ENCODE data around the gene GPM6B. TPM values are rescaled to one million over a fixed set of nuclear protein-coding genes. Genes with fewer than 3 reads are reported as not detected.

The GPM6B gene
- total and polyA plus RNA-seq, 2 experiments from 2014 or later, result 82.6 to 95.4 TPM

DNA sequence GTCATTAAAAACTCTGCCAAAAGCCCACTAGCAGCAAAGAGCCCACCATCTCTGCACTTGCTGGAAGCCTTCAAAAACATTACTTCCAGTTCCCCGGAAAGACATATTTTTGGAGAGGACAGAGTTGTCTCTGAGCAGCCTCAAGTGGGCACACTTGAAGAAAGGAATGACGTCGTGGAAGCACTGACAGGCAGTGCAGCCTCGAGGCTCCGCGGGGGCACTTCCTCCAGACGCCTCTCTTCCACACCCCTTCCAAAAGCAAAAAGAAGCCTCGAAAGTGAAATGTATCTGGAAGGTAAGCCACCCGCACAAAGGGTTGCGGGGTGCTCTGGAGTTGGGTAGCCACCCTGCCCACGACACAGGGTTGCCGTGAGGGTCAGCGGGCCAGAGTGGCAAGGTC, 56.5 kb downstream of the GPM6B start (continued):
- TF ChIP-seq, protein P1, sequence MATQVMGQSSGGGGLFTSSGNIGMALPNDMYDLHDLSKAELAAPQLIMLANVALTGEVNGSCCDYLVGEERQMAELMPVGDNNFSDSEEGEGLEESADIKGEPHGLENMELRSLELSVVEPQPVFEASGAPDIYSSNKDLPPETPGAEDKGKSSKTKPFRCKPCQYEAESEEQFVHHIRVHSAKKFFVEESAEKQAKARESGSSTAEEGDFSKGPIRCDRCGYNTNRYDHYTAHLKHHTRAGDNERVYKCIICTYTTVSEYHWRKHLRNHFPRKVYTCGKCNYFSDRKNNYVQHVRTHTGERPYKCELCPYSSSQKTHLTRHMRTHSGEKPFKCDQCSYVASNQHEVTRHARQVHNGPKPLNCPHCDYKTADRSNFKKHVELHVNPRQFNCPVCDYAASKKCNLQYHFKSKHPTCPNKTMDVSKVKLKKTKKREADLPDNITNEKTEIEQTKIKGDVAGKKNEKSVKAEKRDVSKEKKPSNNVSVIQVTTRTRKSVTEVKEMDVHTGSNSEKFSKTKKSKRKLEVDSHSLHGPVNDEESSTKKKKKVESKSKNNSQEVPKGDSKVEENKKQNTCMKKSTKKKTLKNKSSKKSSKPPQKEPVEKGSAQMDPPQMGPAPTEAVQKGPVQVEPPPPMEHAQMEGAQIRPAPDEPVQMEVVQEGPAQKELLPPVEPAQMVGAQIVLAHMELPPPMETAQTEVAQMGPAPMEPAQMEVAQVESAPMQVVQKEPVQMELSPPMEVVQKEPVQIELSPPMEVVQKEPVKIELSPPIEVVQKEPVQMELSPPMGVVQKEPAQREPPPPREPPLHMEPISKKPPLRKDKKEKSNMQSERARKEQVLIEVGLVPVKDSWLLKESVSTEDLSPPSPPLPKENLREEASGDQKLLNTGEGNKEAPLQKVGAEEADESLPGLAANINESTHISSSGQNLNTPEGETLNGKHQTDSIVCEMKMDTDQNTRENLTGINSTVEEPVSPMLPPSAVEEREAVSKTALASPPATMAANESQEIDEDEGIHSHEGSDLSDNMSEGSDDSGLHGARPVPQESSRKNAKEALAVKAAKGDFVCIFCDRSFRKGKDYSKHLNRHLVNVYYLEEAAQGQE (IDR thresholded peaks at IDR 0.05; ENCODE audit: unreplicated experiment), result no peak
- no peak for TF ChIP-seq ZNF114 (CRISPR knock-in tag; IDR thresholded peaks at IDR 0.05)
- no peak for TF ChIP-seq POLR2AphosphoS5 (IDR thresholded peaks at IDR 0.05; ENCODE audit: low read depth)
- no peak for TF ChIP-seq EZH2 (IDR thresholded peaks at IDR 0.05; ENCODE audit: low read depth, unreplicated experiment)
- TF ChIP-seq, protein P2, sequence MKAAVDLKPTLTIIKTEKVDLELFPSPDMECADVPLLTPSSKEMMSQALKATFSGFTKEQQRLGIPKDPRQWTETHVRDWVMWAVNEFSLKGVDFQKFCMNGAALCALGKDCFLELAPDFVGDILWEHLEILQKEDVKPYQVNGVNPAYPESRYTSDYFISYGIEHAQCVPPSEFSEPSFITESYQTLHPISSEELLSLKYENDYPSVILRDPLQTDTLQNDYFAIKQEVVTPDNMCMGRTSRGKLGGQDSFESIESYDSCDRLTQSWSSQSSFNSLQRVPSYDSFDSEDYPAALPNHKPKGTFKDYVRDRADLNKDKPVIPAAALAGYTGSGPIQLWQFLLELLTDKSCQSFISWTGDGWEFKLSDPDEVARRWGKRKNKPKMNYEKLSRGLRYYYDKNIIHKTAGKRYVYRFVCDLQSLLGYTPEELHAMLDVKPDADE (IDR thresholded peaks at IDR 0.05), result no peak
- no peak for TF ChIP-seq NANOG (IDR thresholded peaks at IDR 0.05; ENCODE audit: borderline replicate concordance)
- TF ChIP-seq CREB1 (CRISPR knock-in tag; IDR thresholded peaks at IDR 0.05; ENCODE audit: low read depth), result no peak
- TF ChIP-seq, protein P3, sequence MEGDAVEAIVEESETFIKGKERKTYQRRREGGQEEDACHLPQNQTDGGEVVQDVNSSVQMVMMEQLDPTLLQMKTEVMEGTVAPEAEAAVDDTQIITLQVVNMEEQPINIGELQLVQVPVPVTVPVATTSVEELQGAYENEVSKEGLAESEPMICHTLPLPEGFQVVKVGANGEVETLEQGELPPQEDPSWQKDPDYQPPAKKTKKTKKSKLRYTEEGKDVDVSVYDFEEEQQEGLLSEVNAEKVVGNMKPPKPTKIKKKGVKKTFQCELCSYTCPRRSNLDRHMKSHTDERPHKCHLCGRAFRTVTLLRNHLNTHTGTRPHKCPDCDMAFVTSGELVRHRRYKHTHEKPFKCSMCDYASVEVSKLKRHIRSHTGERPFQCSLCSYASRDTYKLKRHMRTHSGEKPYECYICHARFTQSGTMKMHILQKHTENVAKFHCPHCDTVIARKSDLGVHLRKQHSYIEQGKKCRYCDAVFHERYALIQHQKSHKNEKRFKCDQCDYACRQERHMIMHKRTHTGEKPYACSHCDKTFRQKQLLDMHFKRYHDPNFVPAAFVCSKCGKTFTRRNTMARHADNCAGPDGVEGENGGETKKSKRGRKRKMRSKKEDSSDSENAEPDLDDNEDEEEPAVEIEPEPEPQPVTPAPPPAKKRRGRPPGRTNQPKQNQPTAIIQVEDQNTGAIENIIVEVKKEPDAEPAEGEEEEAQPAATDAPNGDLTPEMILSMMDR (conservative IDR thresholded peaks at IDR 0.05; ENCODE audit: low read depth in 2 of 2), result no peak
- no peak for TF ChIP-seq STAT1 (IDR thresholded peaks at IDR 0.05; ENCODE audit: unreplicated experiment)

DNA sequence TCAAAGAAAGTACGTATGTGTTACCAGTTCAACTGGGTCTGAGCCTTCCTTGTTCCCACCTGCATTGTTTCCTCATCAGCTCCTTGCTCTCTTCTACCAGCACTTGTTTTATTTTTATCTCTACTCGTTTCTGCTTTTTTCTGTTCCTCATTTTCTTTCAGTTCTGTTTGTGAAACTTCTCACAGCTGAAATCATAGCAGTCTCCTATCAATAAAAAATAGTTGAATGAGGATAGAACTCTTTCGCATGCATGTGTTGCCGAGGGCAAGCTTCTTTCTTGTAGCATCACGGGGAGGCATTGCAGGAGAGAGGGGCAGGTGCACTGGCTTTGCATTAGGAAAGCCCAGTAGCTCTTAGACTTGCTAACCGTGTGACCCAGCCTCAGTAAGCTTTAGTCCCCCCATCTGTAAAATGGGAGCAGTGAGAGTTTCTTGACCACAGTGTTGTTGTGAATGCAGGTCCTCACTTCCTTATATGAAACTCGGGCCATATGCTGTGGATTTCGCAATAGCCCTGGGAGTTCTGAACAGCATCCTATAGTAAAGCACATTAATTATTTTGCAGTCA, 57.7 kb downstream of the GPM6B start:
- Histone ChIP-seq H3K27me3 (ENCODE audit: insufficient read depth) (no peaks in the 10 kb centered on the region), H3K27ac (ENCODE audit: low read depth) (no peak overlapping the region), H3K4me1 (ENCODE audit: insufficient read depth) (peaks cover 30% of the 10 kb centered on the region), H3K4me2 (no peak overlapping the region), H4K20me1 (replicated peaks; ENCODE audit: insufficient read depth) (no peaks in the 10 kb centered on the region), H2AFZ (no peak overlapping the region), H3K9me2 (ENCODE audit: insufficient read depth) (no peaks in the 10 kb centered on the region), H3K79me2 (replicated peaks; ENCODE audit: insufficient read depth) (no peaks in the 10 kb centered on the region), H3F3A (replicated peaks; ENCODE audit: low read depth) (0 out of 2 replicates have a peak, but pooled peaks cover 3% of the 10 kb centered on the region), H3K4me3 (no peak overlapping the region), H3K36me3 (ENCODE audit: insufficient read depth) (peaks cover 5% of the 10 kb centered on the region; the same call in 1 of the 2 replicates)
- peaks cover 38% of the 10 kb centered on the region for H3K4me1 Mint-ChIP-seq
- H3K27me3 Mint-ChIP-seq (ENCODE audit: insufficient read depth, low read depth, poor library complexity), result peaks cover 2% of the 10 kb centered on the region
- H3K36me3 Mint-ChIP-seq (ENCODE audit: low read depth), result peaks cover 56% of the 10 kb centered on the region
- ATAC-seq (no peak), DNase-seq (ENCODE audit: low spot score) (no peak)
- no peak overlapping the region for H3K4me3 Mint-ChIP-seq
- H3K9me3 Mint-ChIP-seq, result no peaks in the 10 kb centered on the region
- no peak overlapping the region for H3K27ac Mint-ChIP-seq
- TF ChIP-seq, protein P4, sequence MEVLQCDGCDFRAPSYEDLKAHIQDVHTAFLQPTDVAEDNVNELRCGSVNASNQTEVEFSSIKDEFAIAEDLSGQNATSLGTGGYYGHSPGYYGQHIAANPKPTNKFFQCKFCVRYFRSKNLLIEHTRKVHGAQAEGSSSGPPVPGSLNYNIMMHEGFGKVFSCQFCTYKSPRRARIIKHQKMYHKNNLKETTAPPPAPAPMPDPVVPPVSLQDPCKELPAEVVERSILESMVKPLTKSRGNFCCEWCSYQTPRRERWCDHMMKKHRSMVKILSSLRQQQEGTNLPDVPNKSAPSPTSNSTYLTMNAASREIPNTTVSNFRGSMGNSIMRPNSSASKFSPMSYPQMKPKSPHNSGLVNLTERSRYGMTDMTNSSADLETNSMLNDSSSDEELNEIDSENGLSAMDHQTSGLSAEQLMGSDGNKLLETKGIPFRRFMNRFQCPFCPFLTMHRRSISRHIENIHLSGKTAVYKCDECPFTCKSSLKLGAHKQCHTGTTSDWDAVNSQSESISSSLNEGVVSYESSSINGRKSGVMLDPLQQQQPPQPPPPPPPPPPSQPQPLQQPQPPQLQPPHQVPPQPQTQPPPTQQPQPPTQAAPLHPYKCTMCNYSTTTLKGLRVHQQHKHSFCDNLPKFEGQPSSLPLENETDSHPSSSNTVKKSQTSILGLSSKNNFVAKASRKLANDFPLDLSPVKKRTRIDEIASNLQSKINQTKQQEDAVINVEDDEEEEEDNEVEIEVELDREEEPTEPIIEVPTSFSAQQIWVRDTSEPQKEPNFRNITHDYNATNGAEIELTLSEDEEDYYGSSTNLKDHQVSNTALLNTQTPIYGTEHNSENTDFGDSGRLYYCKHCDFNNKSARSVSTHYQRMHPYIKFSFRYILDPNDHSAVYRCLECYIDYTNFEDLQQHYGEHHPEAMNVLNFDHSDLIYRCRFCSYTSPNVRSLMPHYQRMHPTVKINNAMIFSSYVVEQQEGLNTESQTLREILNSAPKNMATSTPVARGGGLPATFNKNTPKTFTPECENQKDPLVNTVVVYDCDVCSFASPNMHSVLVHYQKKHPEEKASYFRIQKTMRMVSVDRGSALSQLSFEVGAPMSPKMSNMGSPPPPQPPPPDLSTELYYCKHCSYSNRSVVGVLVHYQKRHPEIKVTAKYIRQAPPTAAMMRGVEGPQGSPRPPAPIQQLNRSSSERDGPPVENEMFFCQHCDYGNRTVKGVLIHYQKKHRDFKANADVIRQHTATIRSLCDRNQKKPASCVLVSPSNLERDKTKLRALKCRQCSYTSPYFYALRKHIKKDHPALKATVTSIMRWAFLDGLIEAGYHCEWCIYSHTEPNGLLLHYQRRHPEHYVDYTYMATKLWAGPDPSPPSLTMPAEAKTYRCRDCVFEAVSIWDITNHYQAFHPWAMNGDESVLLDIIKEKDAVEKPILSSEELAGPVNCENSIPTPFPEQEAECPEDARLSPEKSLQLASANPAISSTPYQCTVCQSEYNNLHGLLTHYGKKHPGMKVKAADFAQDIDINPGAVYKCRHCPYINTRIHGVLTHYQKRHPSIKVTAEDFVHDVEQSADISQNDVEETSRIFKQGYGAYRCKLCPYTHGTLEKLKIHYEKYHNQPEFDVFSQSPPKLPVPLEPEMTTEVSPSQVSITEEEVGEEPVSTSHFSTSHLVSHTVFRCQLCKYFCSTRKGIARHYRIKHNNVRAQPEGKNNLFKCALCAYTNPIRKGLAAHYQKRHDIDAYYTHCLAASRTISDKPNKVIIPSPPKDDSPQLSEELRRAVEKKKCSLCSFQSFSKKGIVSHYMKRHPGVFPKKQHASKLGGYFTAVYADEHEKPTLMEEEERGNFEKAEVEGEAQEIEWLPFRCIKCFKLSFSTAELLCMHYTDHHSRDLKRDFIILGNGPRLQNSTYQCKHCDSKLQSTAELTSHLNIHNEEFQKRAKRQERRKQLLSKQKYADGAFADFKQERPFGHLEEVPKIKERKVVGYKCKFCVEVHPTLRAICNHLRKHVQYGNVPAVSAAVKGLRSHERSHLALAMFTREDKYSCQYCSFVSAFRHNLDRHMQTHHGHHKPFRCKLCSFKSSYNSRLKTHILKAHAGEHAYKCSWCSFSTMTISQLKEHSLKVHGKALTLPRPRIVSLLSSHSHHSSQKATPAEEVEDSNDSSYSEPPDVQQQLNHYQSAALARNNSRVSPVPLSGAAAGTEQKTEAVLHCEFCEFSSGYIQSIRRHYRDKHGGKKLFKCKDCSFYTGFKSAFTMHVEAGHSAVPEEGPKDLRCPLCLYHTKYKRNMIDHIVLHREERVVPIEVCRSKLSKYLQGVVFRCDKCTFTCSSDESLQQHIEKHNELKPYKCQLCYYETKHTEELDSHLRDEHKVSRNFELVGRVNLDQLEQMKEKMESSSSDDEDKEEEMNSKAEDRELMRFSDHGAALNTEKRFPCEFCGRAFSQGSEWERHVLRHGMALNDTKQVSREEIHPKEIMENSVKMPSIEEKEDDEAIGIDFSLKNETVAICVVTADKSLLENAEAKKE (CRISPR knock-in tag; IDR thresholded peaks at IDR 0.05), result no peak
- no peak for TF ChIP-seq EZH2 (IDR thresholded peaks at IDR 0.05; ENCODE audit: low read depth, unreplicated experiment)
- TF ChIP-seq ZNF114 (CRISPR knock-in tag; IDR thresholded peaks at IDR 0.05), result no peak
- TF ChIP-seq POLR2AphosphoS5 (IDR thresholded peaks at IDR 0.05; ENCODE audit: low read depth), result no peak
- TF ChIP-seq EZH2phosphoT487 (IDR thresholded peaks at IDR 0.05; ENCODE audit: unreplicated experiment), result no peak

Data from GM23338 (cell line).